CD14-positive monocyte (primary cell): ENCODE data around the gene CNTNAP2. TPM values are rescaled to one million over a fixed set of nuclear protein-coding genes. Genes with fewer than 3 reads are reported as not detected.
"Not testable (repeated sequence)": the region's sequence is repeated elsewhere in the genome, so short reads cannot be mapped to it uniquely, and the experiment has no call there.

Experiments used
- DNase-seq, 3 donors: peaks; one replicate each; pipeline ENCODE4 v3.0.0-alpha.2; 2011 to 2022
- H2AFZ ChIP-seq: 2 replicates; pipeline ENCODE4 v1.6.0; 2012; ENCODE audit warnings: mild to moderate bottlenecking, low read depth, low read length, inconsistent platforms; ENCODE audit not compliant: insufficient read depth, poor library complexity, severe bottlenecking
- H3K27ac ChIP-seq, 2 donors: 1 replicate in 1 of 2; 2 replicates in 1 of 2; pipeline ENCODE4 v1.5.1; 2012 to 2013; ENCODE audit warnings: low read length in 2 of 2, control low read depth in 1 of 2, inconsistent platforms in 1 of 2, low read depth in 1 of 2, mild to moderate bottlenecking in 1 of 2
- H3K27me3 ChIP-seq, 2 donors: one replicate each; pipeline versions ENCODE4 v1.6.0 to v1.6.1; 2011 to 2013; ENCODE audit warnings: low read length in 2 of 2; ENCODE audit not compliant: control insufficient read depth in 2 of 2, insufficient read depth in 2 of 2
- H3K36me3 ChIP-seq, 2 donors: replicated peaks in 1 of 2; 1 replicate in 1 of 2; 2 replicates in 1 of 2; pipeline versions ENCODE4 v1.5.1 to v1.6.1; 2012 to 2013; ENCODE audit warnings: low read length in 2 of 2, control low read depth in 1 of 2, inconsistent platforms in 1 of 2, mild to moderate bottlenecking in 1 of 2; ENCODE audit not compliant: insufficient read depth in 2 of 2, control insufficient read depth in 1 of 2
- H3K4me1 ChIP-seq, 2 donors: 1 replicate in 1 of 2; 2 replicates in 1 of 2; pipeline versions ENCODE4 v1.5.1 to v1.6.1; 2012 to 2013; ENCODE audit warnings: low read length in 2 of 2, control low read depth in 1 of 2, inconsistent platforms in 1 of 2, mild to moderate bottlenecking in 1 of 2, moderate library complexity in 1 of 2; ENCODE audit not compliant: insufficient read depth in 2 of 2, control insufficient read depth in 1 of 2
- H3K4me2 ChIP-seq: replicated peaks from 2 replicates; pipeline ENCODE3; 2012; ENCODE audit warnings: low read length, moderate library complexity, mild to moderate bottlenecking; ENCODE audit not compliant: poor library complexity, severe bottlenecking; ENCODE audit errors: extremely low read depth
- H3K4me3 ChIP-seq, 3 experiments: fragments of 200-600 bp in 1 of 3; sonication (generic) in 1 of 3; replicated peaks in 1 of 3; 1 replicate in 2 of 3; 2 replicates in 1 of 3; pipeline ENCODE4 v1.5.1; 2011 to 2013; ENCODE audit warnings: low read length in 3 of 3, mild to moderate bottlenecking in 3 of 3, control low read depth in 2 of 3, low read depth in 2 of 3, inconsistent platforms in 1 of 3, moderate library complexity in 1 of 3
- H3K79me2 ChIP-seq: 2 replicates; pipeline ENCODE4 v1.6.0; 2012; ENCODE audit warnings: mild to moderate bottlenecking, control low read depth, inconsistent platforms, low read length, moderate library complexity; ENCODE audit not compliant: insufficient read depth
- H3K9ac ChIP-seq: 2 replicates; pipeline ENCODE4 v1.6.0; 2017; ENCODE audit warnings: low read length, mild to moderate bottlenecking; ENCODE audit not compliant: insufficient read depth, poor library complexity, severe bottlenecking
- H3K9me3 ChIP-seq, 2 donors: replicated peaks in 1 of 2; 1 replicate in 1 of 2; 2 replicates in 1 of 2; pipeline versions ENCODE4 v1.5.1 to v1.6.1; 2012 to 2013; ENCODE audit warnings: low read length in 2 of 2, control low read depth in 1 of 2; ENCODE audit not compliant: control insufficient read depth in 1 of 2, insufficient read depth in 1 of 2
- H4K20me1 ChIP-seq: 2 replicates; pipeline ENCODE4 v1.6.0; 2012; ENCODE audit warnings: mild to moderate bottlenecking, low read length, control low read depth, moderate library complexity; ENCODE audit not compliant: insufficient read depth
- H3K27ac Mint-ChIP-seq, 7 donors: one replicate each; pipeline ENCODE4 v1.8.0; 2020; ENCODE audit warnings: mild to moderate bottlenecking in 7 of 7, mixed read lengths in 7 of 7, moderate library complexity in 6 of 7, inconsistent platforms in 2 of 7
- H3K27me3 Mint-ChIP-seq, 3 donors: one replicate each; pipeline ENCODE4 v1.8.0; 2021 to 2022; ENCODE audit warnings: low read depth in 3 of 3, mild to moderate bottlenecking in 3 of 3, mixed read lengths in 3 of 3, moderate library complexity in 3 of 3, inconsistent platforms in 1 of 3
- H3K36me3 Mint-ChIP-seq, 2 donors: one replicate each; pipeline ENCODE4 v1.8.0; 2020; ENCODE audit warnings: mixed read lengths in 2 of 2, inconsistent platforms in 1 of 2, mild to moderate bottlenecking in 1 of 2
- H3K4me1 Mint-ChIP-seq: one replicate; pipeline ENCODE4 v1.8.0; 2020; ENCODE audit warnings: mild to moderate bottlenecking, mixed read lengths
- H3K4me3 Mint-ChIP-seq, 2 donors: one replicate each; pipeline ENCODE4 v1.8.0; 2020; ENCODE audit warnings: mild to moderate bottlenecking in 2 of 2, mixed read lengths in 2 of 2, moderate library complexity in 1 of 2
- H3K9me3 Mint-ChIP-seq, 7 donors: one replicate each; pipeline ENCODE4 v1.8.0; 2020 to 2022; ENCODE audit warnings: mixed read lengths in 7 of 7, mild to moderate bottlenecking in 6 of 7, moderate library complexity in 6 of 7, inconsistent platforms in 2 of 7
- WGBS: methylation state at CpG from one replicate; pipeline ENCODE4 v1.1.5; 2013; ENCODE audit warnings: missing lambda C conversion rate; ENCODE audit not compliant: insufficient coverage; 5-methylcytosine and 5-hydroxymethylcytosine counted together
- intact Hi-C, 2 donors: fragments of 100-400 bp; cut with micrococcal nuclease; formaldehyde crosslinking; loops; one replicate each; pipeline versions ENCODE4 v1.15.0 to v1.15.1; 2023
- polyA plus RNA-seq, 3 donors: library from polyadenylated mRNA; depleted of rRNA in 1 of 3; unstranded in 2 of 3; stranded (reverse) in 1 of 3; fragments of 300-500 nt in 2 of 3; fragments of >200 nt in 1 of 3; fragmentation: Illumina TruSeq in 2 of 3; gene quantifications; 1 replicate in 2 of 3; 2 replicates in 1 of 3; pipeline ENCODE4 v1.2.3, GENCODE V29; 2012 to 2021
- TF ChIP-seq, protein P1 (sequence below): fragments of 200-600 bp; IDR thresholded peaks from one replicate; pipeline ENCODE4 v1.8.0; 2022; ENCODE audit warnings: antibody characterized with exemption, mild to moderate bottlenecking

Gene CNTNAP2
- polyA plus RNA-seq, 3 donors = 0.01 TPM; not detected in 2

DNA sequence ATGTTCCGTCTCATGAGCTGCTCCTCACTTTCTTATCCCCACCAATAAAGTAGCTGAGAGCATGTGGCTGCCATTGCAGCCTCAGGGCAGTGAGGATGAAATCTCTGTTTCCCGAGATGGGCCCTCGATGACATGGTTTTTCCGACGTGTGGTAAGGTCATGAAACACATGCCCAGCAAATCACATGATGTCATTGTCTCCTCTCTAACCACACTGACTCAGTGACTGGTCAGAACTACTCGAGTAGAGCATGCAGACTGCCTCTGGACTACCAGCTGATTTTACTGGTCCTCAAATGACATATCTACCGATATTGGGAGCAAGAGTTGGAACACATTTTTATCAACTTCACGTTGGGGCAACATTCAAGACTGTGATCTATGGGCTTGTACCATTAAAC, 786.1 kb downstream of the CNTNAP2 start:
- Histone ChIP-seq H3K4me2 (no peak overlapping the region), H2AFZ (no peak overlapping the region), H4K20me1 (no peaks in the 10 kb centered on the region), H3K79me2 (no peaks in the 10 kb centered on the region), H3K27ac (no peak overlapping the region), H3K4me1 (no peaks in the 10 kb centered on the region), H3K27me3 (no peaks in the 10 kb centered on the region), H3K9me3 (peaks cover 11 to 24% of the 10 kb centered on the region in 2 donors), H3K9ac (no peak overlapping the region), H3K4me3 (no peak overlapping the region), H3K36me3 (no peaks in the 10 kb centered on the region)
- Mint-ChIP-seq H3K9me3 (peaks cover 5 to 27% (median 13%) of the 10 kb centered on the region in 7 donors), H3K27me3 (no peaks in the 10 kb centered on the region), H3K4me3 (no peak overlapping the region), H3K4me1 (no peaks in the 10 kb centered on the region), H3K27ac (peak overlapping the region in 1 of 7 donors; percentile 35), H3K36me3 (no peaks in the 10 kb centered on the region)
- DNase-seq = no peak
- TF ChIP-seq, protein P1, sequence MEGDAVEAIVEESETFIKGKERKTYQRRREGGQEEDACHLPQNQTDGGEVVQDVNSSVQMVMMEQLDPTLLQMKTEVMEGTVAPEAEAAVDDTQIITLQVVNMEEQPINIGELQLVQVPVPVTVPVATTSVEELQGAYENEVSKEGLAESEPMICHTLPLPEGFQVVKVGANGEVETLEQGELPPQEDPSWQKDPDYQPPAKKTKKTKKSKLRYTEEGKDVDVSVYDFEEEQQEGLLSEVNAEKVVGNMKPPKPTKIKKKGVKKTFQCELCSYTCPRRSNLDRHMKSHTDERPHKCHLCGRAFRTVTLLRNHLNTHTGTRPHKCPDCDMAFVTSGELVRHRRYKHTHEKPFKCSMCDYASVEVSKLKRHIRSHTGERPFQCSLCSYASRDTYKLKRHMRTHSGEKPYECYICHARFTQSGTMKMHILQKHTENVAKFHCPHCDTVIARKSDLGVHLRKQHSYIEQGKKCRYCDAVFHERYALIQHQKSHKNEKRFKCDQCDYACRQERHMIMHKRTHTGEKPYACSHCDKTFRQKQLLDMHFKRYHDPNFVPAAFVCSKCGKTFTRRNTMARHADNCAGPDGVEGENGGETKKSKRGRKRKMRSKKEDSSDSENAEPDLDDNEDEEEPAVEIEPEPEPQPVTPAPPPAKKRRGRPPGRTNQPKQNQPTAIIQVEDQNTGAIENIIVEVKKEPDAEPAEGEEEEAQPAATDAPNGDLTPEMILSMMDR = no peak
- intact Hi-C loops = no loop called here
- 92% methylated on average over 3 of the region's 8 CpGs for WGBS

DNA sequence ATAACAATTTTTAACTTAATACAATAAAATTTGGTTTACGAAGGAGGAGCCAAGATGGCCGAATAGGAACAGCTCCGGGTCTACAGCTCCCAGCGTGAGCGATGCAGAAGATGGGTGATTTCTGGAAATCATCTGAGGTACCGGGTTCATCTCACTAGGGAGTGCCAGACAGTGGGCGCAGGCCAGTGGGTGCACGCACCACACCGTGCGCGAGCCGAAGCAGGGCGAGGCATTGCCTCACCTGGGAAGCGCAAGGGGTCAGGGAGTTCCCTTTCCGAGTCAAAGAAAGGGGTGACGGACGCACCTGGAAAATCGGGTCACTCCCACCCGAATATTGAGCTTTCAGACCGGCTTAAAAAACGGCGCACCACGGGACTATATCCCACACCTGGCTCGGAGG, 789.1 kb downstream of the CNTNAP2 start:
- H3K27me3 Mint-ChIP-seq, H3K4me3 ChIP-seq, H2AFZ ChIP-seq, H3K4me3 Mint-ChIP-seq, H3K36me3 Mint-ChIP-seq, H3K4me1 Mint-ChIP-seq, intact Hi-C loops, H3K27me3 ChIP-seq, H3K79me2 ChIP-seq, H3K4me2 ChIP-seq, H3K4me1 ChIP-seq, H4K20me1 ChIP-seq, H3K9ac ChIP-seq, DNase-seq, H3K36me3 ChIP-seq, H3K27ac ChIP-seq, H3K27ac Mint-ChIP-seq: not testable (repeated sequence)
- WGBS = 91% methylated on average over 12 of the region's 24 CpGs
- H3K9me3 Mint-ChIP-seq = peaks cover 5 to 27% (median 13%) of the 10 kb centered on the region in 7 donors
- peaks cover 11 to 24% of the 10 kb centered on the region in 2 donors for H3K9me3 ChIP-seq
